Naive thymus-derived CD4-positive, alpha-beta T cell (primary cell): Measurements from ENCODE around the gene REM1. TPM values are rescaled to one million over a fixed set of nuclear protein-coding genes. Genes with fewer than 3 reads are reported as not detected.
"Not testable (repeated sequence)": the region's sequence is repeated elsewhere in the genome, so short reads cannot be mapped to it uniquely, and the experiment has no call there.

Experiments
- ATAC-seq: fragments of 150-1000 bp; cut with Tn5 transposase; 2 replicates; pipeline ENCODE4 v1.10.0; 2021; ENCODE audit warnings: mild to moderate bottlenecking, moderate library complexity
- CTCF ChIA-PET: fragments of 350-600 bp; sonication (Branson Sonifier 250); formaldehyde crosslinking; loops from one replicate; lab custom pipeline; 2021; ENCODE audit warnings: antibody characterized with exemption; lab: Charles Lee
- POLR2A ChIA-PET: fragments of 350-600 bp; sonication (Branson Sonifier 250); formaldehyde crosslinking; loops from one replicate; lab custom pipeline; 2021; ENCODE audit warnings: antibody characterized with exemption, inconsistent platforms; lab: Charles Lee
- DNase-seq, 9 donors: peaks; one replicate each; pipeline versions ENCODE4 v3.0.0 to v3.0.0-alpha.2; 2020 to 2022; ENCODE audit warnings: mixed read lengths in 1 of 9
- H3K27ac ChIP-seq: one replicate; pipeline ENCODE4 v1.7.0; 2013; ENCODE audit warnings: mild to moderate bottlenecking, low read depth, low read length, moderate library complexity
- H3K27me3 ChIP-seq, 2 donors: one replicate each; pipeline ENCODE4 v1.7.0; 2013; ENCODE audit warnings: low read length in 2 of 2, mild to moderate bottlenecking in 2 of 2, moderate library complexity in 2 of 2; ENCODE audit not compliant: control insufficient read depth in 2 of 2, insufficient read depth in 2 of 2
- H3K36me3 ChIP-seq, 3 experiments: 1 replicate in 2 of 3; 2 replicates in 1 of 3; pipeline ENCODE4 v1.7.0; 2013; ENCODE audit warnings: low read length in 3 of 3, mild to moderate bottlenecking in 3 of 3, moderate library complexity in 1 of 3; ENCODE audit not compliant: insufficient read depth in 3 of 3, control insufficient read depth in 2 of 3
- H3K4me1 ChIP-seq, 2 donors: one replicate each; pipeline ENCODE4 v1.7.0; 2013; ENCODE audit warnings: low read length in 2 of 2, mild to moderate bottlenecking in 2 of 2, moderate library complexity in 1 of 2; ENCODE audit not compliant: control insufficient read depth in 2 of 2, insufficient read depth in 2 of 2
- H3K4me3 ChIP-seq: 2 replicates; pipeline ENCODE4 v1.7.0; 2013; ENCODE audit warnings: mild to moderate bottlenecking, low read length
- H3K9me3 ChIP-seq, 3 experiments: 1 replicate in 2 of 3; 2 replicates in 1 of 3; pipeline ENCODE4 v1.7.0; 2013; ENCODE audit warnings: low read length in 3 of 3; ENCODE audit not compliant: control insufficient read depth in 2 of 3
- H3K27ac Mint-ChIP-seq, 9 donors: one replicate each; pipeline ENCODE4 v1.8.0; 2020 to 2022; ENCODE audit warnings: mixed read lengths in 9 of 9, mild to moderate bottlenecking in 8 of 9, moderate library complexity in 5 of 9, inconsistent platforms in 2 of 9
- H3K27me3 Mint-ChIP-seq, 5 donors: one replicate each; pipeline ENCODE4 v1.8.0; 2021 to 2022; ENCODE audit warnings: mixed read lengths in 5 of 5, mild to moderate bottlenecking in 1 of 5
- H3K36me3 Mint-ChIP-seq, 5 donors: one replicate each; pipeline ENCODE4 v1.8.0; 2020 to 2022; ENCODE audit warnings: mixed read lengths in 5 of 5, mild to moderate bottlenecking in 3 of 5, inconsistent platforms in 1 of 5
- H3K4me1 Mint-ChIP-seq, 7 donors: one replicate each; pipeline ENCODE4 v1.8.0; 2020 to 2022; ENCODE audit warnings: mixed read lengths in 7 of 7, mild to moderate bottlenecking in 3 of 7, inconsistent platforms in 1 of 7
- H3K4me3 Mint-ChIP-seq, 10 donors: one replicate each; pipeline ENCODE4 v1.8.0; 2020 to 2022; ENCODE audit warnings: mild to moderate bottlenecking in 10 of 10, mixed read lengths in 10 of 10, moderate library complexity in 6 of 10, inconsistent platforms in 2 of 10
- H3K9me3 Mint-ChIP-seq, 11 donors: one replicate each; pipeline ENCODE4 v1.8.0; 2020 to 2022; ENCODE audit warnings: mixed read lengths in 11 of 11, mild to moderate bottlenecking in 4 of 11, inconsistent platforms in 1 of 11, moderate library complexity in 1 of 11
- intact Hi-C, 2 donors: fragments of 100-400 bp; cut with micrococcal nuclease; formaldehyde crosslinking; loops; one replicate each; pipeline ENCODE4 v1.15.1; 2023
- polyA plus RNA-seq, 2 donors: library from polyadenylated mRNA; unstranded; fragments of 300-500 nt; fragmentation: Illumina TruSeq; gene quantifications; one replicate each; pipeline ENCODE4 v1.2.3, GENCODE V29; 2021
- total RNA-seq, 6 experiments: library from RNA in 5 of 6; stranded (reverse) in 5 of 6; gene quantifications; 1 replicate in 5 of 6; 2 replicates in 1 of 6; pipeline ENCODE4 v1.2.3 and lab custom pipeline; 2021 to 2026

REM1 gene
- total and polyA plus RNA-seq, 7 experiments from 2014 or later: not detected

DNA sequence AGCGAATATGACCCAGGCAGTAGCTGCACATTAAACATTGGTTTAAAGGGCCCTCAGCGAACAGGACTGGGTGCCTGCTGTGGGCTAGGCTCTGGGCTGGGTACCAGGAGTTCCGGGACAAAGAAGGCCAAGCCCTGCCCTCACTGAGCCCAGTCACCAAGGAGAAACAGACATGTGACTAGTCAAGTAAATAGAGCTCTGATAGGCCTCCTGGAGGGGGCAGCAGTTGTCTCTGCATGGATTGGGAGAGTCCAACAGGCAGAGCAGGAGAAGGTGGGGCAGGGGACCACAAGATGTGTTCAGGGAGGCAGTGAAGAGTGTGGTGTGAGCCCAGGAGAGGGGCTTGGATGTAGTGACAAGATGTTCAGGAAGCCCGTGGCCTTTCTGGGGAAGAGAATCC lies 42.3 kb downstream of the REM1 start:
- Mint-ChIP-seq H3K27me3 (no peaks in the 10 kb centered on the region), H3K4me3 (no peak overlapping the region), H3K9me3 (no peaks in the 10 kb centered on the region), H3K36me3 (peaks cover 0 to 14% (median 5%) of the 10 kb centered on the region in 5 donors), H3K4me1 (peaks cover 21 to 38% (median 28%) of the 10 kb centered on the region in 7 donors), H3K27ac (no peak overlapping the region)
- Histone ChIP-seq H3K36me3 (peaks cover 0 to 25% (median 0%) of the 10 kb centered on the region in 3 experiments), H3K27ac (no peak overlapping the region), H3K4me3 (no peak overlapping the region), H3K9me3 (no peaks in the 10 kb centered on the region), H3K4me1 (peaks cover 26% of the 10 kb centered on the region in 2 donors), H3K27me3 (no peaks in the 10 kb centered on the region)
- DNase-seq: no peak
- ChIA-PET CTCF (interaction anchor here (0.5 kb wide), 1 partner anchor 14 kb away, joined by 3 read pairs; no protein-coding TSS in a partner anchor), POLR2A (no interaction called here)
- intact Hi-C loops: loop anchor here in 1 of 2 donors (10.0 kb wide), 1 partner anchor 1233 kb away; no protein-coding TSS in a partner anchor
- ATAC-seq: no peak

DNA sequence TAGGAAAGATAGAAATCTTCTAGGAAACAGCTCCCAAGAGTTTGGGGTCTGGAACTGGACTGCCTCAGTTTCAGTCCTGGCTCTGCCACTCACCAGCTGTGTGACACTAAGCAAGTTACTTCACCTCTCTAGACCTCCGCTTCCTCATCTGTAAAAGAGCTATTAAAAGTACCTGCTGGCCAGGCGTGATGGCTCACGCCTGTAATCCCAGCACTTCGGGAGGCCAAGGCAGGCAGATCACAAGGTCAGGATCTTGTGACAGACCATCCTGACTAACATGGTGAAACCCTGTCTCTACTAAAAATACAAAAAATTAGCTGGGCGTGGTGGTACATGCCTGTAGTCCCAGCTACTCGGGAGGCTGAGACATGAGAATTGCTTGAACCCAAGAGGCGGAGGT lies 46.2 kb downstream of the REM1 start:
- ATAC-seq: peak; percentile 28
- peaks cover 0 to 19% (median 10%) of the 10 kb centered on the region in 5 donors for H3K36me3 Mint-ChIP-seq
- H3K27me3 Mint-ChIP-seq, POLR2A ChIA-PET, H3K4me3 ChIP-seq, H3K4me3 Mint-ChIP-seq, DNase-seq, intact Hi-C loops, H3K27ac ChIP-seq, H3K9me3 Mint-ChIP-seq, H3K27me3 ChIP-seq, H3K9me3 ChIP-seq: not testable (repeated sequence)
- H3K27ac Mint-ChIP-seq: peak overlapping the region in 1 of 9 donors; percentile 31
- CTCF ChIA-PET: interaction anchor here (0.7 kb wide), 1 partner anchor 207 kb away, joined by 3 read pairs; no protein-coding TSS in a partner anchor
- peaks cover 0 to 25% (median 0%) of the 10 kb centered on the region in 3 experiments for H3K36me3 ChIP-seq
- peaks cover 22 to 51% (median 39%) of the 10 kb centered on the region in 7 donors for H3K4me1 Mint-ChIP-seq
- H3K4me1 ChIP-seq: peaks cover 11 to 13% of the 10 kb centered on the region in 2 donors

DNA sequence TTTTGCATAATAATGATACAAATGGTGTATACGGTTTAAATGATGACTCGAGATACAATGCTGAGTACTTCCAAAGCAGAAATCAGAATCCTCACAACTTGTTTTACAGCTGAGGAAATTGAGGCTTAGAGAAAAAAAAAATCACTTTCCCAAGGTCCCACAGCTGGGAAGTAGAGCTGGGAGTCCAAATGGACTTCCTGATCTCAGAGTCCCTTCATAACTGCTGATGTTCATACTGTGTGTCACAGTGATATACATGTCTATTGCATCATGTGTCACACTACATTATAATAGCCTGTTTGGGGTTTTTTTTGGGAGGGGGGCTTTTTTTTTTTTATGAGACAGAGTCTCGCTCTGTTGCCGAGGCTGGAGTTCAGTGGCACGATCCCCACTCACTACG lies 47.6 kb downstream of the REM1 start:
- Histone ChIP-seq H3K4me1 (no peaks in the 10 kb centered on the region), H3K27me3 (no peaks in the 10 kb centered on the region), H3K27ac (no peak overlapping the region), H3K36me3 (peaks cover 0 to 33% (median 0%) of the 10 kb centered on the region in 3 experiments), H3K9me3 (no peaks in the 10 kb centered on the region), H3K4me3 (no peak overlapping the region)
- Mint-ChIP-seq H3K27me3 (no peaks in the 10 kb centered on the region), H3K4me3 (no peak overlapping the region), H3K27ac (no peak overlapping the region), H3K9me3 (no peaks in the 10 kb centered on the region), H3K36me3 (peaks cover 3 to 31% (median 11%) of the 10 kb centered on the region in 5 donors), H3K4me1 (peaks cover 22 to 56% (median 44%) of the 10 kb centered on the region in 7 donors)
- ATAC-seq (peak; percentile 22), DNase-seq (no peak)
- ChIA-PET CTCF (no interaction called here), POLR2A (interaction anchor here (0.6 kb wide), 1 partner anchor 593 kb away, joined by 3 read pairs; no protein-coding TSS in a partner anchor)
- intact Hi-C loops: no loop called here

DNA sequence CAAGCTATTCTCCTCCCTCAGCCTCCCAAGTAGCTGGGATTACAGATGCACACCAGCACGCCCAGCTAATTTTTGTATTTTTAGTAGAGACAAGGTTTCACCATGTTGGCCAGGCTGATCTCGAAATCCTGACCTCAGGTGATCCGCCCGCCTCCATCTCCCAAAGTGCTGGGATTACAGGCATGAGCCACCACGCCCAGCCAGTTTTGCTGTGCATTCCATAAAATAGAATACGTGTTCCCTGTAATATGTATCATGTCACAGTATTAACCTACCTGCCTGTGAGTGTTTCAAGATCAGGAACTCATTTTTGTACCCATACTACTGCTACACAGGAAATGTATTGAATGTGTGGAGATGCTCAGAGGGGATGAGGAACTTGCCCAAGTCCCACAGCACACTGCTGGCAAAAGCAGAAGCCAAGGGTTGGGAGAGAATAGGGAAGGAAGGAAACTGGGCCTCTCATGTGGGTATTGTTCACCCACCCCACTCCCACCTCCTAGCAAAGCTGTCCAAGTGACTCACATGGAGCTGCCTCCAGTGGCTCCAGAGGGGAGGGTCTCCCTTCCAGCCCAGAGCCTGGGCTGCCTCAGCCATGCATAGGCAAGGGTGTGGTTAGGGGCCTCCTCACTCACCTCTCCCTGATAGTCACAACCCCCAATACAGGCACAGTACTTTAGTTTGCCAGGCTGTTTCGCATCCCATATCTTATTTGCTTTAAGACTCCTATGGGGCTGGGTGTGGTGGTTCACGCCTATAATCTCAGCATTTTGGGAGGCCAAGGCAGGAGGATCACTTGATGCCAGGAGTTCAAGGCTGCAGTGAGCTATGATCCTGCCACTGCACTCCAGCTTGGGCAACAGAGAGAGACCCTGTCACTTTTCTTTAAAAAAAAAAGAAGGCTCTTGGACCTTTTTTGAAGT lies 48.5 kb downstream of the REM1 start:
- Mint-ChIP-seq H3K27ac (peak overlapping the region in 3 of 9 donors; percentile 13 to 59 (median 51)), H3K4me1 (peaks cover 22 to 56% (median 43%) of the 10 kb centered on the region in 7 donors), H3K4me3 (no peak overlapping the region), H3K9me3 (no peaks in the 10 kb centered on the region), H3K36me3 (peaks cover 3 to 35% (median 11%) of the 10 kb centered on the region in 5 donors), H3K27me3 (no peaks in the 10 kb centered on the region)
- no peak overlapping the region for H3K4me3 ChIP-seq
- no peaks in the 10 kb centered on the region for H3K4me1 ChIP-seq
- no peaks in the 10 kb centered on the region for H3K27me3 ChIP-seq
- no peak for DNase-seq
- H3K9me3 ChIP-seq: no peaks in the 10 kb centered on the region
- peak; percentile 87 for ATAC-seq
- ChIA-PET CTCF (no interaction called here), POLR2A (no interaction called here)
- intact Hi-C loops: no loop called here
- H3K27ac ChIP-seq: no peak overlapping the region
- peaks cover 0 to 38% (median 0%) of the 10 kb centered on the region in 3 experiments for H3K36me3 ChIP-seq

DNA sequence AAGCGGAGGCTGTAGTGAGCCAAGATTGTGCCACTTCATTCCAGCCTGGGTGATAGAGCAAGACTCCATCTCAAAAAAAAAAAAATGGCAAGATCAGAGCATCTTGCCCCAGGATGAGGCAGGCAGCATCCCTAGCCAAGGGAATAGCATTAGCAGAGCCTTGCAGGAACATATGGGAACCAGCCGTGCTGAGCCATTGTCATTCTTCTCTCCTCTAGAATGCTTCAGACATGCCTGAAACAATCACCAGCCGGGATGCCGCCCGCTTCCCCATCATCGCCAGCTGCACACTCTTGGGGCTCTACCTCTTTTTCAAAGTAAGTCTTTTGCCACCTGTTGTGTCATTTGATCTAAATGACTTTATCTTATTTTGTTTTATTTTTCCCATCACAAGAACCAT lies 52.2 kb downstream of the REM1 start:
- no peak for ATAC-seq
- Histone ChIP-seq H3K27me3 (no peaks in the 10 kb centered on the region), H3K36me3 (peaks cover 6 to 50% (median 9%) of the 10 kb centered on the region in 3 experiments), H3K4me3 (no peak overlapping the region), H3K9me3 (no peaks in the 10 kb centered on the region), H3K4me1 (no peaks in the 10 kb centered on the region), H3K27ac (no peak overlapping the region)
- ChIA-PET CTCF (interaction anchor here (0.6 kb wide), 1 partner anchor 78 kb away, joined by 3 read pairs; the partner anchor contains the start of gene ID1), POLR2A (interaction anchor here (0.6 kb wide), 1 partner anchor 10 kb away, joined by 3 read pairs; no protein-coding TSS in a partner anchor)
- H3K4me3 Mint-ChIP-seq: no peak overlapping the region
- peaks cover 6 to 35% (median 12%) of the 10 kb centered on the region in 5 donors for H3K36me3 Mint-ChIP-seq
- H3K4me1 Mint-ChIP-seq: peaks cover 0 to 25% (median 22%) of the 10 kb centered on the region in 7 donors
- H3K27me3 Mint-ChIP-seq: no peaks in the 10 kb centered on the region
- intact Hi-C loops: no loop called here
- H3K9me3 Mint-ChIP-seq: no peaks in the 10 kb centered on the region
- no peak for DNase-seq
- peak overlapping the region in 1 of 9 donors; percentile 11 for H3K27ac Mint-ChIP-seq
